Common myeloid progenitor, CD34-positive (primary cell): ENCODE results near the gene CCDC127.
A peak's percentile ranks its signal among the peaks of the same experiment; 100 is the strongest.
"Not testable (repeated sequence)": the region's sequence is repeated elsewhere in the genome, so short reads cannot be mapped to it uniquely, and the experiment has no call there.

Experiments
- CTCF ChIA-PET: fragments of 350-600 bp; sonication (Branson Sonifier 250); formaldehyde crosslinking; loops from one replicate; lab custom pipeline; 2021; ENCODE audit warnings: antibody characterized with exemption; lab: Charles Lee
- POLR2A ChIA-PET: fragments of 350-600 bp; sonication (Branson Sonifier 250); formaldehyde crosslinking; loops from one replicate; lab custom pipeline; 2021; ENCODE audit warnings: antibody characterized with exemption; lab: Charles Lee
- DNase-seq, 3 donors: peaks; one replicate each; pipeline versions ENCODE4 v3.0.0 to v3.0.0-alpha.2; 2013
- H3K27ac ChIP-seq, 2 experiments: 1 replicate in 1 of 2; 2 replicates in 1 of 2; pipeline ENCODE4 v1.7.0; 2013; ENCODE audit warnings: inconsistent platforms in 2 of 2, low read length in 2 of 2, mild to moderate bottlenecking in 2 of 2, low read depth in 1 of 2, moderate library complexity in 1 of 2; ENCODE audit not compliant: severe bottlenecking in 2 of 2, insufficient read depth in 1 of 2, poor library complexity in 1 of 2
- H3K27me3 ChIP-seq, 5 experiments: replicated peaks in 2 of 5; 1 replicate in 3 of 5; 2 replicates in 2 of 5; pipeline versions ENCODE4 v1.6.1 to v1.7.0; 2013; ENCODE audit warnings: low read length in 4 of 5, mild to moderate bottlenecking in 2 of 5, moderate library complexity in 2 of 5, inconsistent platforms in 1 of 5; ENCODE audit not compliant: insufficient read depth in 5 of 5, control insufficient read depth in 4 of 5
- H3K36me3 ChIP-seq, 4 experiments: 1 replicate in 2 of 4; 2 replicates in 2 of 4; pipeline versions ENCODE4 v1.6.1 to v1.7.0; 2013; ENCODE audit warnings: low read length in 3 of 4, control low read depth in 1 of 4, mild to moderate bottlenecking in 1 of 4; ENCODE audit not compliant: control insufficient read depth in 4 of 4, insufficient read depth in 4 of 4
- H3K4me1 ChIP-seq, 4 experiments: 1 replicate in 3 of 4; 2 replicates in 1 of 4; pipeline versions ENCODE4 v1.6.1 to v1.7.1; 2013; ENCODE audit warnings: low read length in 3 of 4, mild to moderate bottlenecking in 3 of 4, control low read depth in 1 of 4, inconsistent platforms in 1 of 4, moderate library complexity in 1 of 4; ENCODE audit not compliant: control insufficient read depth in 4 of 4, insufficient read depth in 4 of 4; ENCODE audit errors: control extremely low read depth in 1 of 4
- H3K4me3 ChIP-seq, 7 experiments: 1 replicate in 4 of 7; 2 replicates in 3 of 7; pipeline versions ENCODE4 v1.5.1 to v1.7.0; 2013; ENCODE audit warnings: mild to moderate bottlenecking in 7 of 7, low read length in 6 of 7, moderate library complexity in 6 of 7, inconsistent platforms in 2 of 7, low read depth in 2 of 7, control low read depth in 1 of 7; ENCODE audit not compliant: insufficient read depth in 4 of 7, control insufficient read depth in 1 of 7; ENCODE audit errors: extremely low read depth in 1 of 7
- H3K9me3 ChIP-seq, 5 experiments: 1 replicate in 4 of 5; 2 replicates in 1 of 5; pipeline versions ENCODE4 v1.6.1 to v1.7.1; 2013; ENCODE audit warnings: low read length in 4 of 5, mild to moderate bottlenecking in 2 of 5, inconsistent platforms in 1 of 5, low read depth in 1 of 5, moderate library complexity in 1 of 5; ENCODE audit not compliant: control insufficient read depth in 4 of 5, insufficient read depth in 2 of 5; ENCODE audit errors: control extremely low read depth in 1 of 5
- WGBS: methylation state at CpG from one replicate; pipeline ENCODE4 v1.1.5; 2013; ENCODE audit not compliant: insufficient coverage; 5-methylcytosine and 5-hydroxymethylcytosine counted together

CCDC127 gene

DNA sequence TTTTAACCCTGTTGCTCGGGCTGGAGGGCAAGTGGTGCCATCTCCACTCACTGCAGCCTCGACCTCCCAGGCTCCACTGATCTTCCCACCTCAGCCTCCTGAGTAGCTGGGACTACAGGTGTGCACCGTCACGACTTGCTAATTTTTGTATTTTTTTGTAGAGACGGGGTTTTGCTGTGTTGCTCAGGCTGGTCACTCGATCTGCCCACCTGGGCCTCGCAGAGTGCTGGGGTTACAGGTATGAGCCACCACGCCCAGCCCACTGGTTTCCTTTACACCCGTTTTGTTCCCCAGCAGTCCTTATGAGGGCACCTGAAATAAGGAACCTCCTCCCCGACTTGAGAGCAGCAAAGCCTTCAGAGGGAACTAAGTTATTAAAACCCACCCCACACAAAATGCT is 1.9 kb downstream of the CCDC127 start:
- H3K9me3 ChIP-seq, CTCF ChIA-PET, POLR2A ChIA-PET, H3K27ac ChIP-seq, H3K4me3 ChIP-seq, H3K27me3 ChIP-seq, DNase-seq: not testable (repeated sequence)
- Histone ChIP-seq H3K36me3 (peaks cover 0 to 11% (median 5%) of the 10 kb centered on the region in 4 experiments), H3K4me1 (peaks cover 0 to 29% (median 11%) of the 10 kb centered on the region in 4 experiments)
- no CpG with 5 or more reads among the region's 10 CpGs for WGBS

DNA sequence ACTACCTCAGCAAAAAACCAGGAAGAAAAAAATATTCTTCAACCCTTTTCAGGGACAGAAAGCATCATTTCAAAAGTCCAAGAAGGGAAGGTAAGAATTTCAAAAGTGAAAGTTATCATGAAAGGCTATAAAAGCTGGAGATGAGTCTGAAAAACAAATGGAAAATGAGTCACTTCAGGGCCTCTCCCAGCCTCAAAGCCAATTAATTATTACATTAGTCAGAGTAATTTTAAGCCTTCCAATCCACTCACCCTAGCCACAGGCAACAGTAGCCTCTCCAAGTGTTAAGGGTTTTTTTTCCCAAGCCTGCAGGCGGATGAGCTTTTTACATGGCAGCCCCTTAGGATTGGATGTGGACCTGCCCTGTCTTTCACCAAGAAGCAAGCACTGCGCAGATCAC is 2.7 kb downstream of the CCDC127 start:
- POLR2A ChIA-PET, CTCF ChIA-PET, H3K27me3 ChIP-seq, H3K9me3 ChIP-seq, DNase-seq, H3K4me3 ChIP-seq: not testable (repeated sequence)
- Histone ChIP-seq H3K4me1 (peaks cover 0 to 23% (median 7%) of the 10 kb centered on the region in 4 experiments), H3K36me3 (peaks cover 0 to 11% (median 5%) of the 10 kb centered on the region in 4 experiments), H3K27ac (peak overlapping the region in 1 of 2 experiments; percentile 43)
- no CpG with 5 or more reads among the region's 2 CpGs for WGBS

DNA sequence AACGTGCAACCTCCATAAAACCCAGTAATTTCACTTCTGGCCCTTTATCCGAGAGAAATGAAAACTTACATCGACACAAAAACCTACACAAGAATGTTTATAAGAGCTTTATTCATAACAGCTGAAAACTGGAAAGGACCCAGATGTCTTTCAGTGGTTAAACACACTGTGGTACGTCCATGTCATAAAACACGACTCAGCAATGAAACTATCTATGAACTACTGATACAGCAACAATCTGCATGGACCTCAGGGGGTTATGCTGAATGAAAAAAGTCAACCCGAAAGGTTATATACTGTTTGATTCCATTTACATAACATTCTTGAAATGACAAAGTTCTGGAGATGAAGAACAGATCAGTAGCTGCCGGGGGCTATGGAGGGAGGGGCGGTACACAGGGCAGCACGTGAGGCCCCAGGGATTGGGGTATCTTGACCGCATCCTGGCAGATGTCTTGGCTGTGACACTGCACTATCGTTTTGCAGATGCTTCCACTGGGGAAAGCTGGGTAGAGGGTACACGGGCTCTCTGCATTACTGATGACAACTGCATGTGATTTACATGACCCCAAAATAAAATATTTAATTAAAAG is 4.1 kb downstream of the CCDC127 start:
- CTCF ChIA-PET, result interaction anchor here (0.7 to 1.2 kb wide), 4 partner anchors 10 to 218 kb away, joined by 3 to 4 read pairs (median 4); partner anchors contain the start of gene LRRC14B
- peaks cover 0 to 12% (median under 1%) of the 10 kb centered on the region in 4 experiments for H3K4me1 ChIP-seq
- POLR2A ChIA-PET, result no interaction called here
- H3K27ac ChIP-seq, result no peak overlapping the region
- H3K9me3 ChIP-seq, result no peaks in the 10 kb centered on the region
- peaks cover 0 to 11% (median 5%) of the 10 kb centered on the region in 4 experiments for H3K36me3 ChIP-seq
- H3K4me3 ChIP-seq, result no peak overlapping the region
- DNase-seq, result no peak
- H3K27me3 ChIP-seq, result no peaks in the 10 kb centered on the region
- 95% methylated on average over 8 of the region's 12 CpGs for WGBS

DNA sequence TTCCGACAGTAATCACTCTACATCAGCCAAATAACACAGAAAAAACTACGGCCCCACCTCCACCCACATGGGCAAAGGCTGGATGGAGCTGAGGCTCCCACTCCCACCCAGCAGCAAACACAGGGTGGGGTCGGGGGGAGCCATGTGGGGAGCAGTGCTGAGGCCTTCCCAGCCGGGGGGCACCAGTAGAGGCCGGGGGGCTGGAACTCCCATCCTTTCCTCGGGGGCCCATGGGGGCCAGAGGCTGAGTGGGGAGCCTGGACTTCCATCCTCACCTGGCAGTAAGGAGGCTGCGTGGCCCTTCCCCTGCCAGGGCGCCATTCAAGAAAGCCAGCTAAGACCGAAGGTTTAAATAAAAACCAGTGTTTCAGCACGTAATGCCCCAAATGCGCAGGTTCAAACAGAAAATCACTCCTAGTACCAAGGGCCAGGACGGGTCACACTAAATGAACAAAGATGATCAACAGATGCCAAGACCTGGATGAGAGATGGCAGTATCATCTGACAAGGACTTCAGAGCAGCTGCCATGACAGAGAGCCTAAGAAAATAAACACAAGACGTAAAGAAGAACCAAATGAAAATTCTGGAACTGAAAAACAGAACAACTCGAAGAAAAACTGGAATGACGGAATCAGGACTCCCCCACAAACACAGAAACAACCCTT is 9.4 kb downstream of the CCDC127 start:
- DNase-seq, result no peak
- Histone ChIP-seq H3K27me3 (no peaks in the 10 kb centered on the region), H3K27ac (no peak overlapping the region), H3K36me3 (peaks cover 5 to 47% (median 30%) of the 10 kb centered on the region in 4 experiments), H3K4me1 (no peaks in the 10 kb centered on the region), H3K4me3 (no peak overlapping the region), H3K9me3 (no peaks in the 10 kb centered on the region)
- POLR2A ChIA-PET, result no interaction called here
- CTCF ChIA-PET, result interaction anchor here (1.6 kb wide), 1 partner anchor 20 kb away, joined by 4 read pairs; no protein-coding TSS in a partner anchor
- WGBS, result 96% methylated on average over 10 of the region's 15 CpGs

DNA sequence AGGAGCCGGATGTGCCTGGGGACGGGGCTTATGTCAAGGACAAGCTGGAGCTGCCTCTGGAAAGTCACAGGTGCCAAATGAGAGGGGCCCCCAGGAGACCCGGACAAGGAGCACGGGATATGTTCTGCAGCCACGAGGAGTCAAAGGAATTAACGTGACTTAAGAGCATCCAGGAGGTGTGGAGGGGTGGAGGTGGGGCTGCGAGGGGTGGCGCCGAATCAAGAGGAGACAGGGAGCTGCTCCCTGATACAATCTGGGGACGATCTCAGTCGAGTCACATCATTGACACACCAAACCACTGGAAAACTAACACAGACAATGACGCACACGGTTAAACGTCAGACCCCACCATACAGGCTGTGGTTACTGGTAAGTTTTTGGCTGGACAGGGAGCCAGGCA is 10.4 kb downstream of the CCDC127 start:
- H3K4me1 ChIP-seq, result no peaks in the 10 kb centered on the region
- H3K4me3 ChIP-seq, result no peak overlapping the region
- no peaks in the 10 kb centered on the region for H3K9me3 ChIP-seq
- ChIA-PET CTCF (interaction anchor here (1.1 to 1.6 kb wide), 4 partner anchors 9 to 19 kb away, joined by 3 to 4 read pairs (median 4); partner anchors contain the start of gene LRRC14B), POLR2A (no interaction called here)
- DNase-seq, result no peak
- H3K27ac ChIP-seq, result no peak overlapping the region
- no peaks in the 10 kb centered on the region for H3K27me3 ChIP-seq
- 100% methylated on average over 8 of the region's 14 CpGs for WGBS
- H3K36me3 ChIP-seq, result peaks cover 6 to 50% (median 32%) of the 10 kb centered on the region in 4 experiments

DNA sequence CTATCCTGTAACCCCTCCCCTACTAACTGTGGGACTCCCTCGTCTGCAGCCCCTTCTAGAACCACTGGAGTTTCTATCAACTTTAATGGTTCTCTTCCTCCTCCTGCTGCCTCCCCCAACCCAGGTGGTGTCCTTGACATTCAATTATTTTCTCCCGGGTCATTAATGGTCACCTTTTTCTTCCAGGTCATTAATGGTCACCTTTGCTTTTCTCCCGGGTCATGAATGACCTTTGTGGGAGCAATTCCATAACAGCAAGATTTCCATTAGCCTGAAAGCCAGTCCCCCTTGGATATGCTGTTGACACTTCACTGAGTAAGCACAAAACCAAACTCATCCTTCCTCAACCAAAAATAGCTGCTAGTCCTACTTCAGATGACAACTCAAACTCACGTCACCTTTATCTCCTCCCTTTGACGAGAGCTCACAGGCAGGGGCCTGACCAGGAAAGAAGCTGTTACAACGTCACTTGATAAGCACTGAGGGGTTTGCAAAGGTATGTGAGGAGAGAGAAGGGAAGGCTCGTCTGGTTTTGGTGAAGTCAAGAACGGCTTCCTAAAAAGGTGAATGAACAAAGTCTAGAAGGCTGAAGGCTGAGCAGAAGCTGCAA is 10.9 kb downstream of the CCDC127 start:
- Histone ChIP-seq H3K27ac (no peak overlapping the region), H3K4me1 (no peaks in the 10 kb centered on the region), H3K4me3 (no peak overlapping the region), H3K9me3 (no peaks in the 10 kb centered on the region), H3K36me3 (peaks cover 6 to 50% (median 32%) of the 10 kb centered on the region in 4 experiments), H3K27me3 (no peaks in the 10 kb centered on the region)
- ChIA-PET CTCF (interaction anchor here (1.1 to 1.5 kb wide), 3 partner anchors 8 to 16 kb away, joined by 3 to 4 read pairs (median 3); partner anchors contain the start of gene LRRC14B), POLR2A (no interaction called here)
- DNase-seq, result no peak
- 95% methylated on average over 6 of the region's 8 CpGs for WGBS
